ENCODE measurements around the gene POLR2C. TPM values are rescaled to one million over a fixed set of nuclear protein-coding genes. Genes with fewer than 3 reads are reported as not detected.
"Not testable (repeated sequence)": the region's sequence is repeated elsewhere in the genome, so short reads cannot be mapped to it uniquely, and the experiment has no call there.

POLR2C gene
- total RNA-seq, 2 experiments from 2014 or later, result 54.3 to 57.1 TPM

DNA sequence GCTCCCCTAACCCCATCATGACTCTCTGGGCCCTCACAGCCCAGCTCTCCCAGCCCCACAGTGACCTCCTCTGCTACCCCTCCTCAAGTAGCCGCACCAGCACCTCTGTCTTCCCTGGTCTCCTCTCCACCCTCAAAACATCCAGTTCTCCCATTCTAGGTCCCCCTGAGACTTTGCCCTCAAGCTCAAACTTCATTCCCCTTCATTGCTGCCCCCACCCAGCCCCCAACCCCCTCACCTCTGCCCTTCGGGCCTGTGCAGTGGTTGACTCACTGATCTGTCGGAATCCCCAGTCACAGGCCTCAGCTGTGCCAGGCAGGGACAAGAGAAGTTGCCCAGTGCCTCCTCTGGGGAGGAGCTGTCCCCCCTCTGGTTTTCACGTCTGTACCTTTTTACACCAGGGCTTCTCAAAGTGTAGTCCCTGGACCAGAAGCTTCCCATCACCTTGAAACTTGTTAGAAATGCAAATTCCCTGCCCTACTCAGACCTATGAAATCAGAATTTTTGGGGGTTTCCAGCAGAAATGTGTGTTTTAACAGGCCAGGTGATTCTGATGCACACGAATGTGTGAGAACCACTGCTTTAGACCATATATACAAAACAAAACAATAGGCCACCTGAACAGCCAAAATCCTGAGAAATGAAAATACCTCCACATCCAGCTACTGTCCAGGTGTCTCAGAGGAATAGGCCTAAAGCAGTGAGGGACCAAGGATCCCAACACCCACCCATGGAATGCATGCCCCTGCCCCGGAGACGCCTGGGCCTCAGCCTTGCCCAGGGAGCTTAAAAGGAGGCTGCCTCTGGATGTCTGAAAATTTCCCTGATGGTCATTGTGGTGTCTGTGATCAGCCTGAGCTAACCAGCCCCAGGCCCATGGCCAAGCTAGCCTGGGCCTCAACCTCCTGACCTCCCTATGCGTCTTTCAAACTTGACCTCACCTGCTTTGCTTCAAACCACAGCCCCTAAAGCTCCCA, 24.7 kb downstream of the POLR2C start:
- no peaks in the 10 kb centered on the region for H3K9me3 Mint-ChIP-seq (ENCODE audit: low read depth)
- H3K36me3 Mint-ChIP-seq (ENCODE audit: low read depth), result no peaks in the 10 kb centered on the region
- H3K4me1 Mint-ChIP-seq, result peaks cover 22% of the 10 kb centered on the region
- CTCF ChIA-PET, result interaction anchor here (0.7 to 2.4 kb wide), 12 partner anchors 8 to 230 kb away, joined by 3 to 13 read pairs (median 6); partner anchors contain the start of genes CIAPIN1, COQ9 and POLR2C
- intact Hi-C loops (cut with DNase I, micrococcal nuclease), result loop anchor here (1.0 to 2.0 kb wide), 6 partner anchors 11 to 187 kb away; partner anchors contain the start of genes CCDC102A (in 2 of the 2), CIAPIN1 (in 1 of the 2), COQ9 (in 1 of the 2) and POLR2C (in 1 of the 2)
- ATAC-seq (no peak), DNase-seq (peak; percentile 38)
- H3K4me3 Mint-ChIP-seq, result peak overlapping the region; percentile 71
- no peaks in the 10 kb centered on the region for H3K27me3 Mint-ChIP-seq
- POLR2A ChIA-PET, result interaction anchor here (0.6 kb wide), 1 partner anchor 154 kb away, joined by 3 read pairs; no protein-coding TSS in a partner anchor
- peak overlapping the region; percentile 71 for H3K27ac Mint-ChIP-seq

DNA sequence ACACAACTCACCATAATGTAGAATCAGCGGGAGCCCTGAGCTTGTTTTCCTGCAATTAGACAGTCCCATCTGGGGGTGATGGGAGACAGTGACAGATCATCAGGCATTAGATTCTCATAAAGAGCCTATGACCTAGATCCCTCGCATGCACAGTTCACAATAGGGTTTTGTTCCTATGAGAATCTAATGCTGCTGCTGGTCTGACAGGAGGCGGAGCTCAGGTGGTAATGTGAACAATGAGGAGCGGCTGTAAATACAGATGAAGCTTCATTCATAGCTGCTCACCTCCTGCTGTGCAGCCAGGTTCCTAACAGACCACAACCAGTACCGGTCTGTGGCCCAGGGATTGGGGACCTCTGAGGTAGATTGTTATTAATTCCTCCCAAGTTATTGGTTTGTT, 26.8 kb downstream of the POLR2C start:
- no peak for ATAC-seq
- Mint-ChIP-seq H3K4me3 (no peak overlapping the region), H3K36me3 (ENCODE audit: low read depth) (no peaks in the 10 kb centered on the region), H3K27me3 (no peaks in the 10 kb centered on the region), H3K27ac (no peak overlapping the region), H3K9me3 (ENCODE audit: low read depth) (no peaks in the 10 kb centered on the region), H3K4me1 (peaks cover 20% of the 10 kb centered on the region)
- no peak for DNase-seq
- CTCF ChIA-PET, result interaction anchor here (0.6 to 2.2 kb wide), 6 partner anchors 10 to 406 kb away, joined by 3 to 7 read pairs (median 4); partner anchors contain the start of genes CIAPIN1 and COQ9
- POLR2A ChIA-PET, result interaction anchor here (0.8 kb wide), 1 partner anchor 30 kb away, joined by 3 read pairs; no protein-coding TSS in a partner anchor
- intact Hi-C loops (cut with DNase I, micrococcal nuclease), result no loop called here

DNA sequence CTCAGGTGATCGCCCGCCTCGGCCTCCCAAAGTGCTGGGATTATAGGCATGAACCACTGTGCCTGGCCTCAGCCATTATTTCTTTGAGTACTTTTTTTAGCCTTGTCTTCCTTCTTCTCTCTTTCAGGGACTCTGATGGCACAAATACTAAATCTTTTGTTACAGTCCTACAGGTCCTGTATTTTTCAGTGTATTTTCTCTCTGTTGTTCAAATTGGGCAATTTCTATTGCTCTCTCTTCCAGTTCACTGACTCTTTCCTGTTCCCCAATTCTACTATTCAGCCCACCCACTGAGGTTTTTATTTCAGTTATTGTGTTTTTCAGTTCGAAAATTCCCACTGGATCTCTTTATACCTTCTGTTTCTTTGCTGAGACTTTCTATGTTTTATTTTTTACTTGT, 31.3 kb downstream of the POLR2C start:
- Mint-ChIP-seq H3K4me1 (no peaks in the 10 kb centered on the region), H3K4me3 (no peak overlapping the region), H3K27me3 (no peaks in the 10 kb centered on the region), H3K9me3 (ENCODE audit: low read depth) (no peaks in the 10 kb centered on the region), H3K27ac (no peak overlapping the region), H3K36me3 (ENCODE audit: low read depth) (no peaks in the 10 kb centered on the region)
- DNase-seq (no peak), ATAC-seq (no peak)
- POLR2A ChIA-PET, result no interaction called here
- CTCF ChIA-PET, result interaction anchor here (0.6 kb wide), 1 partner anchor 11 kb away, joined by 3 read pairs; no protein-coding TSS in a partner anchor
- intact Hi-C loops (cut with DNase I, micrococcal nuclease), result no loop called here

DNA sequence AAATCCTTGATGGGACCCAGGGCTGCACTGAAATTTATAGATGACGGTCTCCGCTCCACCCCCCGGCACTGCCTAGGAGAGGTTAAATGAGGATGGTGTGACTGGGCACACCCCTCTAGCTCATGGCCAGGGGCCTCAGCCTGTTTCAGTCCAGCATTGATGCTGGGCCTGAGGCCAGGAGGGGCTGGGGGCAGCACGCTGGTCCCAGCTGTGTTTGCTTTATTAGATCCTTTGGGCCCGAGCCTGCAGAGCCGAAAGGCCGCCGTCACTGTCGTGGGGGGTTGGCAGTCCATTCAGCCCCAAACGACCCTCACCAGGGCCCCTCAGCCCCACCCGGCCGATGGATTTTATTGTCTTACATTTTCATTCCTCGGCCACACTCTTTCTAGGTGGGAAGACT, 34.6 kb downstream of the POLR2C start:
- DNase-seq (no peak), ATAC-seq (no peak)
- ChIA-PET POLR2A (no interaction called here), CTCF (interaction anchor here (1.0 kb wide), 1 partner anchor 23 kb away, joined by 3 read pairs; no protein-coding TSS in a partner anchor)
- H3K27me3 Mint-ChIP-seq, result no peaks in the 10 kb centered on the region
- no peaks in the 10 kb centered on the region for H3K36me3 Mint-ChIP-seq (ENCODE audit: low read depth)
- no peak overlapping the region for H3K4me3 Mint-ChIP-seq
- intact Hi-C loops (cut with DNase I, micrococcal nuclease), result no loop called here
- H3K4me1 Mint-ChIP-seq, result peaks cover 11% of the 10 kb centered on the region
- H3K9me3 Mint-ChIP-seq (ENCODE audit: low read depth), result no peaks in the 10 kb centered on the region
- H3K27ac Mint-ChIP-seq, result no peak overlapping the region

DNA sequence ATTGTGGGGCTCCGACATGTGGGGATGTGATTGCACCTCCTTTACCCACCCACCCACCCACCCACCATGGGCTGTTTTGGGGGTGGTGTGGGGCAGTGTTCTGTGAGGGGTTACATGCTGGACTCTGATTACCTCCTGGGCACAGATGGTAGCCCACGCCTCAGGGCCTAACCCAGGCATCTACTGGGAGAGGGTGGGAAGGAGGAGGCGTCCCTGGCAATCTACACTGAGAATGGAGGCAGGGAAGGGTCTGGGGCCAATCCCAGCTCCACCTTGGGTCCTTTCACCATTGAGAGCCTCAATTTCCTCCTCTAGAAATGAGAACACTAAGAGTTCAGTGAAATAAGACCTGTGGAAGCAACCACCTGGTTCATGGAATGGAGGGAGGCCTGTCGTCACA, 35.6 kb downstream of the POLR2C start:
- ChIA-PET CTCF (no interaction called here), POLR2A (no interaction called here)
- H3K4me3 Mint-ChIP-seq, result no peak overlapping the region
- DNase-seq (no peak), ATAC-seq (no peak)
- H3K27ac Mint-ChIP-seq, result no peak overlapping the region
- H3K27me3 Mint-ChIP-seq, result no peaks in the 10 kb centered on the region
- H3K36me3 Mint-ChIP-seq (ENCODE audit: low read depth), result no peaks in the 10 kb centered on the region
- no peaks in the 10 kb centered on the region for H3K9me3 Mint-ChIP-seq (ENCODE audit: low read depth)
- intact Hi-C loops (cut with DNase I, micrococcal nuclease), result no loop called here
- peaks cover 11% of the 10 kb centered on the region for H3K4me1 Mint-ChIP-seq

DNA sequence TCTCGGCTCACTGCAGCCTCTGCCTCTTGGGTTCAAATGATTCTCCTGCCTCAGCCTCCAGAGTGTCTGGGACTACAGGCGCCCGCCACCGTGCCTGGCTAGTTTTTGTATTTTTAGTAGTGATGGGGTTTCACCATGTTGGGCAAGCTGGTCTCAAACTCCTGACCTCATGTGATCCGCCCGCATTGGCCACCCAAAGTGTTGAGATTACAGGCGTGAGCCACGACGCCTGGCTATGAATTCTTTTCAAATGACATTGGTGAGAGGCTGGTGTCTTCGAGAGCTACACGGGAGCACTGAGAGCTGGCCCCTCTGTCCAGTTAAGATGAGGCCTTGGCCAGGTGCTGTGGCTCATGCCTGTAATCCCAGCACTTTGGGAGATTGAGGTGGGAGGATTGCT, 37.5 kb downstream of the POLR2C start:
- H3K27me3 Mint-ChIP-seq; DNase-seq; POLR2A ChIA-PET; H3K4me3 Mint-ChIP-seq; H3K9me3 Mint-ChIP-seq (ENCODE audit: low read depth); H3K36me3 Mint-ChIP-seq (ENCODE audit: low read depth); H3K27ac Mint-ChIP-seq; intact Hi-C loops (cut with DNase I, micrococcal nuclease); ATAC-seq: not testable (repeated sequence)
- CTCF ChIA-PET, result interaction anchor here (0.7 to 1.5 kb wide), 2 partner anchors 38 to 41 kb away, joined by 3 to 5 read pairs; no protein-coding TSS in a partner anchor
- peaks cover 11% of the 10 kb centered on the region for H3K4me1 Mint-ChIP-seq

DNA sequence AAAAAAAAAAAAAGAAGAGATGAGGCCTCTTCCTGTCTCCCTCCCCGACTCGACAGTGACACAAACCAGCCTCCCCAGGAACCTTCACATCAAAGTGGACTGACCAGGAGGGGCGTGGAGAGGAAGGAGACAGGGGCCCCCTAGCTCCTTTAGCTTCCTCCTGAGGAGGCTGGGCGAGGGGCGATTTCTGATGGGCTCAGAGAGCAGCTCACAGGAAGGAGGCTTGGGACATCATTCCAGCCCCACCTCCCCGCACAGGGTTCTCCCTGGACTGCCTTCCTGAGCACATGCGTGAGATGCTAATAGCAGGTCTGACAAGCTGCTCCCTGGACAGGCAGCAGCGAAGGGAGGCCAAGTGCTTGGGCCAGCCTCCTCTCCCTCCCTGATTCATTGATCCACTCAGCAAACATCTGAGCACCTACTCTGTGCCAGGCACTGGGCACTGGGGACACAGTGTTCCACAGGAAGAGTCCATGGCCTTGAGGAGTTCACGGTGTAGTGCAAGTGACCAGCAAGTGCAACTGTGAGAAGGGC, 38.2 kb downstream of the POLR2C start:
- ATAC-seq (peak; percentile 88), DNase-seq (no peak)
- no peak overlapping the region for H3K4me3 Mint-ChIP-seq
- H3K27ac Mint-ChIP-seq, result no peak overlapping the region
- H3K36me3 Mint-ChIP-seq (ENCODE audit: low read depth), result no peaks in the 10 kb centered on the region
- ChIA-PET POLR2A (no interaction called here), CTCF (interaction anchor here (0.8 to 1.5 kb wide), 4 partner anchors 19 to 42 kb away, joined by 3 to 4 read pairs (median 3); no protein-coding TSS in a partner anchor)
- peaks cover 11% of the 10 kb centered on the region for H3K4me1 Mint-ChIP-seq
- no peaks in the 10 kb centered on the region for H3K9me3 Mint-ChIP-seq (ENCODE audit: low read depth)
- no peaks in the 10 kb centered on the region for H3K27me3 Mint-ChIP-seq
- intact Hi-C loops (cut with DNase I, micrococcal nuclease), result no loop called here

DNA sequence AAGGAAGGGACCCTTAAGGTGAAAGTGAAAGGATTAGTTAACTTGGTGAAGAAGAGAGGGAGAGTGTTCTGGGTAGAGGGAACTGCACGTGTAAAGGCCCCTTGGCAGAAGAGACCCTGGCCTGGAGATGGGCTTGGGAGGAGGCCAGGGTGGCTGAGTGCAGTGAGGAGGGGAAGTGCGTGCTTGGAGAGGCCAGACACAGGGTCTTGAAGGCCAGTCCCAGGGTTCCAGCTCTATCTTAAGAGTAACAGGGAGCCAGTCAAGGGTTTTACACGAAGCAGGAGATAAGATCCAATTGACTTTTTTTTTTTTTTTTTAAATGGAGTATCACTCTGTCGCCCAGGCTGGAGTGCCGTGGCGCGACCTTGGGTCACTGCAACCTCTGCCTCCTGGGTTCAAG, 39.0 kb downstream of the POLR2C start:
- intact Hi-C loops (cut with DNase I, micrococcal nuclease), result no loop called here
- no peak for ATAC-seq
- Mint-ChIP-seq H3K9me3 (ENCODE audit: low read depth) (no peaks in the 10 kb centered on the region), H3K4me1 (peaks cover 11% of the 10 kb centered on the region), H3K36me3 (ENCODE audit: low read depth) (no peaks in the 10 kb centered on the region), H3K27ac (no peak overlapping the region), H3K4me3 (no peak overlapping the region), H3K27me3 (no peaks in the 10 kb centered on the region)
- DNase-seq, result no peak
- ChIA-PET CTCF (interaction anchor here (0.8 to 1.5 kb wide), 3 partner anchors 18 to 42 kb away, joined by 3 to 4 read pairs (median 3); no protein-coding TSS in a partner anchor), POLR2A (no interaction called here)

DNA sequence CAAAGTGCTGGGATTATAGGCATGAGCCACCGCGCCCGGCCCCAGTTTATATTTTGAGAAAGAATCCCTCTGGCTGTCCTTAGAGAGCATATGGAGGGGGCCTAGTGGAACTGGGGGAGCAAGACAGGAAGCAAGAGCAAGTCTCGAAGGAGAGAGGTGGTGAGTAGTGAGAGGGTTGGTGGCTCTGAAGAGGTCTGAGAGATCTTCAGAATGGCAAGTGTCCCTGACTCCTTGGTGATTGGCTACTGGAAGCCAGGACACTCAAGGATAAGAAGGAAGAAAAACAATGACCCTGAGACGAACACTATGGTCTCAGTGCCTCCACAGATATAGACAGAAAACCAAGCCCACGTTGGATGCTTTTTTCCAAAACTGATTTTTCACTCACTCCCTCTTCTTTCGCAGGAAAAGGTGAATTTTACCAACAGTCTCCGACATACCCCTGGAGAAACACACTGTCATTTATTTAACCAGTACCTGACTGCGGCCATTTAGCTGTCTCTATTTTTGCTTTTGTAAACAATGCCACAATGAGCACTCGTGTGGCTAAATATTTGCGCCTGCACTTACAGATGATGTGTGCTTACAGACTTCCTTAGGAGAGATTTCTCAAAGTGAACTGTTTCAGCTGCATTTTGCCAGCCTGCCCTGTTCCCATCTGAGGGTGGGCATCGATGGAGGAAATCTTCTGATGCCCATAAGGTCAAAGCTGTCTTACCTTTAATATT, 39.7 kb downstream of the POLR2C start:
- POLR2A ChIA-PET, result no interaction called here
- ATAC-seq (no peak), DNase-seq (no peak)
- H3K27ac Mint-ChIP-seq, result no peak overlapping the region
- intact Hi-C loops (cut with DNase I, micrococcal nuclease), result no loop called here
- CTCF ChIA-PET, result interaction anchor here (1.5 kb wide), 1 partner anchor 14 kb away, joined by 4 read pairs; no protein-coding TSS in a partner anchor
- no peaks in the 10 kb centered on the region for H3K36me3 Mint-ChIP-seq (ENCODE audit: low read depth)
- H3K27me3 Mint-ChIP-seq, result no peaks in the 10 kb centered on the region
- H3K9me3 Mint-ChIP-seq (ENCODE audit: low read depth), result no peaks in the 10 kb centered on the region
- H3K4me1 Mint-ChIP-seq, result peaks cover 11% of the 10 kb centered on the region
- no peak overlapping the region for H3K4me3 Mint-ChIP-seq

DNA sequence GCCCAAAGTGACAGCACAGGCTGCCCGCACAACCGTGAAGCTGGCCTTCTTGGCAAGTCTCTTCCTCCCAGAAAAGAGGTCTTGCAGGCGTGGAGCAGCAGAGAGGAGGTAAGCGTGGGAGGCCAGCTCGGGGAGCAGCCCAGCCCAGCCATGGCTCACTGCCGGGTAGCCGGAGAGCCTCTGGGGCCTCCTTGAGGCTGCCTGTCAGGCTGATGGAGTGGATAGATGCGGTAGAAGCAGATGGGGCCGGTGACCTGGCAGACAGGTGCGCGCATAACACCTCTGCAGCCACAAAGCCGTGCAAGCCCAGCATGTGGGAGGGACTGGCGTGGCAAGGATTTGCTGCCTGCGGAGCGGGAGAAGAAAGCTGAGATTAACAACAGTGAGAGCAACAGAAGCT, 40.9 kb downstream of the POLR2C start:
- H3K27me3 Mint-ChIP-seq, result no peaks in the 10 kb centered on the region
- ATAC-seq, result no peak
- H3K36me3 Mint-ChIP-seq (ENCODE audit: low read depth), result no peaks in the 10 kb centered on the region
- no peak for DNase-seq
- no peak overlapping the region for H3K4me3 Mint-ChIP-seq
- ChIA-PET POLR2A (no interaction called here), CTCF (interaction anchor here (0.8 to 1.5 kb wide), 2 partner anchors 13 to 16 kb away, joined by 4 to 5 read pairs; no protein-coding TSS in a partner anchor)
- H3K4me1 Mint-ChIP-seq, result peaks cover 11% of the 10 kb centered on the region
- no peaks in the 10 kb centered on the region for H3K9me3 Mint-ChIP-seq (ENCODE audit: low read depth)
- intact Hi-C loops (cut with DNase I, micrococcal nuclease), result no loop called here
- H3K27ac Mint-ChIP-seq, result no peak overlapping the region

DNA sequence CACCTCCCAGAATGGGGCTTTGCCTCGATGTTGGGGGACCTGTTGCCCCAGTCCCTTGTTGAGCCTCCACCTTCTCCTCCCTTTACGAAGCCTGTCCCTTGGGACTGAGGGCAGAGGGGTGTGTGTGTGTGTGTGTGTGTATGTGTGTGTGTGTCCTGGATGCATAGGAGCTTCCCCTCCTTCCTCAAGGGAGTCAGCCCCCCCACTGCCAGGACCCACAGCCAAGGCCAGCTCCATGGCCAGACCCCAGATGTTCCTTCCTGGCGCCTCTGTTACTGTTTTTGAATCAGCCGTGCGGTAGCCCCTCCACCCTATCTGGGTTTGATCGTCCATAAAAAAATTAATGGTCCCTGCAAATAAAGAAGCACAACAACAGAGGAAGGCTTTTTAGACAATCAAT, 41.5 kb downstream of the POLR2C start:
- no peak overlapping the region for H3K4me3 Mint-ChIP-seq
- no peaks in the 10 kb centered on the region for H3K27me3 Mint-ChIP-seq
- H3K9me3 Mint-ChIP-seq (ENCODE audit: low read depth), result no peaks in the 10 kb centered on the region
- no peak overlapping the region for H3K27ac Mint-ChIP-seq
- intact Hi-C loops (cut with DNase I, micrococcal nuclease), result no loop called here
- peaks cover 11% of the 10 kb centered on the region for H3K4me1 Mint-ChIP-seq
- no peak for DNase-seq
- no peaks in the 10 kb centered on the region for H3K36me3 Mint-ChIP-seq (ENCODE audit: low read depth)
- CTCF ChIA-PET, result interaction anchor here (0.8 kb wide), 2 partner anchors 12 to 14 kb away, joined by 5 read pairs; no protein-coding TSS in a partner anchor
- POLR2A ChIA-PET, result no interaction called here
- ATAC-seq, result no peak
